ENCODE data around the gene F3. TPM values are rescaled to one million over a fixed set of nuclear protein-coding genes. Genes with fewer than 3 reads are reported as not detected.

Gene F3
- total RNA-seq, 1 experiment from 2014 or later, result 4.2 TPM

Other genes starting within 250 kb of the F3 start
- 29.6 and 35.6 TPM in 2 replicates for gene ABCD3, start 123.4 kb downstream of the F3 start, total RNA-seq (2014; rRNA removed; shearing (Covaris generic))